ENCODE data around the gene TARDBP. TPM values are rescaled to one million over a fixed set of nuclear protein-coding genes. Genes with fewer than 3 reads are reported as not detected.
A peak's percentile ranks its signal among the peaks of the same experiment; 100 is the strongest.

TARDBP gene
- total RNA-seq, 1 donor from 2014 or later: 112 TPM

DNA sequence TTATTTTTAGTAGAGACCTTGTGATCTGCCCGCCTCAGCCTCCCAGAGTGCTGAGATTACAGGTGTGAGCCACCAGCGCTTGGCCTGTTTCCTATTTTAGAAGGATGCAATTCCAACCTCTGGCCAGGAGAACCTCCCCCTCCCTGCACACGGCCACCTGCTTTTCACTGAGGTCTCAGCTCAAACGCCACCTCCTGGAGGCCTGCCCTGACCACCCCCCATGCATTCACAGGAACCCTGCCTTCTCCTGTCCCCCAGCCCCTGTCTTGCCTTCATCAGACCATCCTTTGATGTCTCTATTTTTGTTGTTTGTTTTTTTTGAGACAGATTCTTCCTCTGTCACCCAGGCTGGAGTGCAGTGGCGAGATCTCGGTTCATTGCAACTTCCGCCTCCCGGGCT, 45.0 kb downstream of the TARDBP start:
- TF ChIP-seq CTCF (IDR thresholded peaks at IDR 0.05): no peak
- Histone ChIP-seq H3K27me3 (no peaks in the 10 kb centered on the region), H3K4me3 (no peak overlapping the region), H3K27ac (no peak overlapping the region), H3K9me3 (no peaks in the 10 kb centered on the region), H3K4me1 (peaks cover 20% of the 10 kb centered on the region), H3K36me3 (peaks cover 23% of the 10 kb centered on the region)
- DNase-seq (no peak), ATAC-seq (no peak)
- intact Hi-C loops (cut with DNase I): no loop called here

- Histone ChIP-seq H3K9me3 (no peaks in the 10 kb centered on the region), H3K36me3 (peaks cover 23% of the 10 kb centered on the region), H3K4me1 (peaks cover 20% of the 10 kb centered on the region), H3K27ac (no peak overlapping the region), H3K27me3 (no peaks in the 10 kb centered on the region), H3K4me3 (no peak overlapping the region)
- no peak for DNase-seq
- intact Hi-C loops (cut with DNase I): no loop called here
- no peak for TF ChIP-seq CTCF (IDR thresholded peaks at IDR 0.05)
- no peak for ATAC-seq
Observed at GRCh38 chr1:11058026-11058425, 45.6 kb downstream of the TARDBP start.

- peaks cover 20% of the 10 kb centered on the region for H3K4me1 ChIP-seq
- ATAC-seq (no peak), DNase-seq (no peak)
- H3K4me3 ChIP-seq: peak overlapping the region; percentile 96
- H3K27me3 ChIP-seq: no peaks in the 10 kb centered on the region
- TF ChIP-seq CTCF (IDR thresholded peaks at IDR 0.05): no peak
- H3K27ac ChIP-seq: no peak overlapping the region
- peaks cover 23% of the 10 kb centered on the region for H3K36me3 ChIP-seq
- intact Hi-C loops (cut with DNase I): no loop called here
- no peaks in the 10 kb centered on the region for H3K9me3 ChIP-seq
Observed at GRCh38 chr1:11058595-11059154, 46.2 kb downstream of the TARDBP start.

DNA sequence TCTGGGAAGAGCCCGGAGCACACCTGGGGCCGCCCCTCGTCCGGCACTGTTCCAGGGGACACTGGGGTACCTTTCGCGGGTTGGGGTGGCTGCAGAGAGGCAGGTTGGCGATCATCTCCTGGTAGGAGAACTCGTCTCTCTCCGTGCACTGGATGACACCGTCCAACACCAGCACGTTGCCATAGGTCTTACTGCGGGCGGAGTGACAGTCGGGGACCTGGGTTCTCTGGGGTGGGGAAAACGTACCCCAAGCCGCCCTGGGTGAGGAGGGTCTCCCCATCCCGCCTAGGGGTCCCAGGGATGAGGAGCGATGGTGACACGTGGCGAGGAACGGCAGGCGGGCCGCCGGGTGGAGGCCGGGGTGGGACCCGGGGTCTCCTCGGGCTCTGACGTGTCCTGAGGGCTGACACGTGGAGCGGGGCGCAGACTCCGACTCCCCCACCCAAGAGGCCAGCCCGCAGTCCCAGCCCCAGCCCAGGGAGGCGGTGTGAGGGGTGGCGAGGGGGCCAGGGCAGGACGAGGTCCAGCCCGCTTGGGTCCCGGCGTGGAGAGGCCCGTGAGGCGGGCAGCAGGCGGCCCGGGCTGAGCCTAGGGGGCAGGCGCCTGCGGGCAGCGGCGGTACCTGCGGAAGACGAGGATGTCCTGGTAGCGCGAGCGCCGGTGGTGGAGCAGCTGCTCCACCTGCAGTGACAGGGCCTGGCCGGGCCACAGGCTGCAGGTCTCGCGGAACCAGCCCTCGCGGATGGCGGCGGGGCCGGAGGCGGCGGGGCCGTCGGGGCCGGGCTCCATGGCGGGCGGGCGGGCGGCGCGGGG, 46.9 kb downstream of the TARDBP start:
- TF ChIP-seq CTCF (IDR thresholded peaks at IDR 0.05): no peak
- H3K36me3 ChIP-seq: peaks cover 22% of the 10 kb centered on the region
- intact Hi-C loops (cut with DNase I): no loop called here
- H3K27me3 ChIP-seq: no peaks in the 10 kb centered on the region
- peaks cover 20% of the 10 kb centered on the region for H3K4me1 ChIP-seq
- peak overlapping the region; percentile 96 for H3K4me3 ChIP-seq
- peak overlapping the region; percentile 55 for H3K27ac ChIP-seq
- DNase-seq (peak; percentile 75), ATAC-seq (no peak)
- H3K9me3 ChIP-seq: no peaks in the 10 kb centered on the region

GRCh38 chr1:11059968-11060830, 47.7 kb downstream of the TARDBP start, which contains the start of gene SRM:
SRM (minus strand) TSS chr1:11060018; CDS start chr1:11059943, 75 bp downstream.
- peak; percentile 96 for DNase-seq
- Histone ChIP-seq H3K4me3 (peak within 1 kb of the TSS; percentile 96), H3K27ac (peak within 1 kb of the TSS; percentile 87), H3K4me1 (peaks cover 20% of the 10 kb centered on the region), H3K36me3 (peaks cover 20% of the 10 kb centered on the region), H3K9me3 (no peaks in the 10 kb centered on the region), H3K27me3 (no peaks in the 10 kb centered on the region)
- TF ChIP-seq CTCF (IDR thresholded peaks at IDR 0.05): peak; percentile 54
- intact Hi-C loops (cut with DNase I): no loop called here
- peak; percentile 99 for ATAC-seq
